GM12873 (cell line): ENCODE results near the gene GORASP1.

Experiments used
- CTCF ChIP-seq: IDR thresholded peaks from 2 replicates; pipeline ENCODE4 v1.5.1; 2012; ENCODE audit warnings: low read depth, mild to moderate bottlenecking, moderate library complexity, low read length, control low read depth; ENCODE audit not compliant: insufficient read depth; ENCODE audit errors: missing control alignments

The GORASP1 gene

GRCh38 chr3:39149498-39150147 lies 42.2 kb upstream of the GORASP1 start:
- no peak for TF ChIP-seq CTCF

GRCh38 chr3:39149059-39149455 lies 41.6 kb upstream of the GORASP1 start:
- TF ChIP-seq CTCF = no peak

- TF ChIP-seq CTCF = no peak
Observed at GRCh38 chr3:39148435-39149058, 41.1 kb upstream of the GORASP1 start.

- TF ChIP-seq CTCF = no peak
Observed at GRCh38 chr3:39147711-39148434, 40.4 kb upstream of the GORASP1 start.

- TF ChIP-seq CTCF = no peak
Observed at GRCh38 chr3:39146611-39147591, 39.5 kb upstream of the GORASP1 start.

- peak; percentile 8 for TF ChIP-seq CTCF
Observed at GRCh38 chr3:39146083-39146501, 38.7 kb upstream of the GORASP1 start.
